ENCODE results near the gene PI4KA.

GRCh38 chr22:20776624-20777405 is 81.8 kb downstream of the PI4KA start:
- no peak for TF ChIP-seq CTCF (IDR thresholded peaks at IDR 0.05)
- no peak for TF ChIP-seq POLR2A (IDR thresholded peaks at IDR 0.05)
